Skeletal muscle cell (primary cell): ENCODE results near the gene ING4.

Experiments
- DNase-seq: peaks from one replicate; pipeline ENCODE4 v3.0.0-alpha.2; 2010; ENCODE audit warnings: low read depth
- H3K4me3 ChIP-seq: 2 replicates; pipeline ENCODE4 v1.5.1; 2011; ENCODE audit warnings: low read depth, mild to moderate bottlenecking, control low read depth, low read length, moderate library complexity

Gene ING4

GRCh38 chr12:6641131-6641530 is 21.8 kb downstream of the ING4 start:
- DNase-seq = no peak
- H3K4me3 ChIP-seq = no peak overlapping the region

GRCh38 chr12:6640497-6640896 is 22.4 kb downstream of the ING4 start:
- no peak for DNase-seq
- no peak overlapping the region for H3K4me3 ChIP-seq

GRCh38 chr12:6639151-6639801 is 23.6 kb downstream of the ING4 start:
- no peak overlapping the region for H3K4me3 ChIP-seq
- no peak for DNase-seq

GRCh38 chr12:6638305-6638704 is 24.6 kb downstream of the ING4 start:
- DNase-seq = no peak
- H3K4me3 ChIP-seq = no peak overlapping the region

GRCh38 chr12:6635856-6636531 is 26.9 kb downstream of the ING4 start, which contains the start of gene LPAR5:
Gene LPAR5, minus strand, starts transcription at chr12:6635959. Its CDS starts 14,711 bp downstream, at chr12:6621248.
- no peak for DNase-seq
- no peak within 1 kb of the TSS for H3K4me3 ChIP-seq

- no peak for DNase-seq
- no peak overlapping the region for H3K4me3 ChIP-seq
Measured at GRCh38 chr12:6635375-6635855, 27.5 kb downstream of the ING4 start.

- no peak overlapping the region for H3K4me3 ChIP-seq
- no peak for DNase-seq
Measured at GRCh38 chr12:6632026-6632983, 30.6 kb downstream of the ING4 start.

GRCh38 chr12:6631549-6631961 is 31.4 kb downstream of the ING4 start:
- DNase-seq = no peak
- no peak overlapping the region for H3K4me3 ChIP-seq

GRCh38 chr12:6630736-6631135 is 32.2 kb downstream of the ING4 start:
- DNase-seq = no peak
- H3K4me3 ChIP-seq = no peak overlapping the region

GRCh38 chr12:6627616-6628015 is 35.3 kb downstream of the ING4 start:
- DNase-seq = no peak
- H3K4me3 ChIP-seq = no peak overlapping the region

GRCh38 chr12:6626654-6627283 is 36.1 kb downstream of the ING4 start:
- no peak overlapping the region for H3K4me3 ChIP-seq
- no peak for DNase-seq

- H3K4me3 ChIP-seq = no peak overlapping the region
- DNase-seq = no peak
Measured at GRCh38 chr12:6620885-6621274, 42.0 kb downstream of the ING4 start.

- peak overlapping the region; percentile 13 for H3K4me3 ChIP-seq
- no peak for DNase-seq
Measured at GRCh38 chr12:6620137-6620884, 42.6 kb downstream of the ING4 start.

GRCh38 chr12:6618483-6619225 is 44.3 kb downstream of the ING4 start:
- DNase-seq = no peak
- no peak overlapping the region for H3K4me3 ChIP-seq

- DNase-seq = no peak
- no peak overlapping the region for H3K4me3 ChIP-seq
Measured at GRCh38 chr12:6615802-6616201, 47.1 kb downstream of the ING4 start.

- no peak overlapping the region for H3K4me3 ChIP-seq
- DNase-seq = no peak
Measured at GRCh38 chr12:6614513-6615172, 48.3 kb downstream of the ING4 start.

GRCh38 chr12:6613776-6614512 is 49.0 kb downstream of the ING4 start:
- H3K4me3 ChIP-seq = no peak overlapping the region
- DNase-seq = peak; percentile 96
